ENCODE measurements around the gene NR3C1. TPM values are rescaled to one million over a fixed set of nuclear protein-coding genes. Genes with fewer than 3 reads are reported as not detected.

The NR3C1 gene
- total RNA-seq, 1 donor from 2014 or later = 76.7 TPM

GRCh38 chr5:143406408-143406807, 2.9 kb upstream of the NR3C1 start:
- no peaks in the 10 kb centered on the region for H3K27me3 ChIP-seq (ENCODE audit: control insufficient read depth in 3 of 3, insufficient read depth in 3 of 3, low read length in 3 of 3)
- no peaks in the 10 kb centered on the region for H3K36me3 ChIP-seq (ENCODE audit: control insufficient read depth in 3 of 3, insufficient read depth in 3 of 3, low read length in 3 of 3)
- H3K9me3 ChIP-seq (ENCODE audit: control insufficient read depth in 3 of 3, low read length in 3 of 3) = no peaks in the 10 kb centered on the region
- H3K4me3 ChIP-seq (ENCODE audit: low read length in 3 of 3) = no peak overlapping the region
- H3K4me1 ChIP-seq (ENCODE audit: control insufficient read depth in 3 of 3, insufficient read depth in 3 of 3, low read length in 3 of 3) = peaks cover 0 to 3% (median under 1%) of the 10 kb centered on the region in 3 donors
- H3K27ac ChIP-seq (ENCODE audit: low read depth, low read length) = no peak overlapping the region
- H3K9ac ChIP-seq (ENCODE audit: low read depth in 1 of 3, low read length in 3 of 3) = no peak overlapping the region

- H3K27me3 ChIP-seq (ENCODE audit: control insufficient read depth in 3 of 3, insufficient read depth in 3 of 3, low read length in 3 of 3) = no peaks in the 10 kb centered on the region
- peak overlapping the region; percentile 72 to 89 (median 84) for H3K4me3 ChIP-seq (ENCODE audit: low read length in 3 of 3)
- peaks cover 3 to 6% (median 4%) of the 10 kb centered on the region in 3 donors for H3K4me1 ChIP-seq (ENCODE audit: control insufficient read depth in 3 of 3, insufficient read depth in 3 of 3, low read length in 3 of 3)
- H3K27ac ChIP-seq (ENCODE audit: low read depth, low read length) = peak overlapping the region; percentile 98
- H3K9ac ChIP-seq (ENCODE audit: low read depth in 1 of 3, low read length in 3 of 3) = peak overlapping the region in 2 of 3 donors; percentile 96 to 97
- H3K9me3 ChIP-seq (ENCODE audit: control insufficient read depth in 3 of 3, low read length in 3 of 3) = no peaks in the 10 kb centered on the region
- no peaks in the 10 kb centered on the region for H3K36me3 ChIP-seq (ENCODE audit: control insufficient read depth in 3 of 3, insufficient read depth in 3 of 3, low read length in 3 of 3)
Measured at GRCh38 chr5:143405849-143406098, 2.3 kb upstream of the NR3C1 start.

DNA sequence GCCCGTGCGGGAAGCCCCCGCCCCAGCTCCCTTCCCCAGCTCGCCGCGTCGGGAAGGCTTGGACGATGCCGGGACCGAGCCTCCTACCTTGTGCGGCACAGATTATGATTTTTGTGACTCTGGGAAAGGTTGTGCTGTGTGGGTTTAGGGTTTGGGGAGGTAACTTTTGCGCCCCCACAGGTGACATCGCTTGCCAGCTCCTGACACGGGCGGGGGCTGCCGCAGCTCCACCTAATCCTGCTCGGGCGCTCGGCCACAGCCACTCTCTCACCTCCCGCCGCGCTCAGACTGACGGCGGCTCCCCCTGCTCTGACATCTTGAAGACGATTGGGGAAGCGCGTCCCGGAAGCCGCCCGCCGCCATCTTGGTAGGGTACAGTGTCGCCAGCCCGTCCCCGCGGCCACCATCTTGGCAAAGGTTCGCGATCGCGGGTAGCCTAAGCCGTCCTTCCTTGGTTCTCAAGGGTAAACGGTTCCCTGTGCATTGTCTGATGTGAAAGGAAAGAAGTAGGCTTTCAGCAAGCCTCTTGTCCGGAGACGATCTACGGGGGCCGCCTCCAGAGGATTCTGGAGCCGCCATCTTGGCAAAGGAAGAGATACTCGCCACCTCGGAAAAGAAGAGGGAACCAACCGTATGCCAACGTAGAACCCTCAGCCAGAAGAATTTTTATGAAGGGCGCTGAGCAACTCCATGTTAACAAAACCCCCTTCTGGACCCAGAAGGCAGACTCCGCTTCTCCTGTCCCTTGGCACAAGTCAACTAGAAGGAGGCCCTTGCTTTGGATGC, 1.8 kb upstream of the NR3C1 start:
- Histone ChIP-seq H3K4me1 (ENCODE audit: control insufficient read depth in 3 of 3, insufficient read depth in 3 of 3, low read length in 3 of 3) (peaks cover 4 to 9% (median 7%) of the 10 kb centered on the region in 3 donors), H3K4me3 (ENCODE audit: low read length in 3 of 3) (peak overlapping the region; percentile 72 to 89 (median 84)), H3K27me3 (ENCODE audit: control insufficient read depth in 3 of 3, insufficient read depth in 3 of 3, low read length in 3 of 3) (no peaks in the 10 kb centered on the region), H3K9me3 (ENCODE audit: control insufficient read depth in 3 of 3, low read length in 3 of 3) (no peaks in the 10 kb centered on the region), H3K27ac (ENCODE audit: low read depth, low read length) (peak overlapping the region; percentile 98), H3K36me3 (ENCODE audit: control insufficient read depth in 3 of 3, insufficient read depth in 3 of 3, low read length in 3 of 3) (peaks cover 0 to 3% (median 0%) of the 10 kb centered on the region in 3 donors), H3K9ac (ENCODE audit: low read depth in 1 of 3, low read length in 3 of 3) (peak overlapping the region; percentile 96 to 98 (median 97))

GRCh38 chr5:143404416-143405062, 1.1 kb upstream of the NR3C1 start:
- Histone ChIP-seq H3K27ac (ENCODE audit: low read depth, low read length) (peak overlapping the region; percentile 98), H3K36me3 (ENCODE audit: control insufficient read depth in 3 of 3, insufficient read depth in 3 of 3, low read length in 3 of 3) (peaks cover 0 to 8% (median 6%) of the 10 kb centered on the region in 3 donors), H3K4me1 (ENCODE audit: control insufficient read depth in 3 of 3, insufficient read depth in 3 of 3, low read length in 3 of 3) (peaks cover 5 to 14% (median 11%) of the 10 kb centered on the region in 3 donors), H3K4me3 (ENCODE audit: low read length in 3 of 3) (peak overlapping the region; percentile 72 to 89 (median 84)), H3K9me3 (ENCODE audit: control insufficient read depth in 3 of 3, low read length in 3 of 3) (no peaks in the 10 kb centered on the region), H3K27me3 (ENCODE audit: control insufficient read depth in 3 of 3, insufficient read depth in 3 of 3, low read length in 3 of 3) (no peaks in the 10 kb centered on the region), H3K9ac (ENCODE audit: low read depth in 1 of 3, low read length in 3 of 3) (peak overlapping the region; percentile 96 to 98 (median 97))

- H3K4me1 ChIP-seq (ENCODE audit: control insufficient read depth in 3 of 3, insufficient read depth in 3 of 3, low read length in 3 of 3) = peaks cover 5 to 14% (median 11%) of the 10 kb centered on the region in 3 donors
- H3K27ac ChIP-seq (ENCODE audit: low read depth, low read length) = peak overlapping the region; percentile 98
- H3K9me3 ChIP-seq (ENCODE audit: control insufficient read depth in 3 of 3, low read length in 3 of 3) = no peaks in the 10 kb centered on the region
- no peaks in the 10 kb centered on the region for H3K27me3 ChIP-seq (ENCODE audit: control insufficient read depth in 3 of 3, insufficient read depth in 3 of 3, low read length in 3 of 3)
- H3K36me3 ChIP-seq (ENCODE audit: control insufficient read depth in 3 of 3, insufficient read depth in 3 of 3, low read length in 3 of 3) = peaks cover 0 to 8% (median 7%) of the 10 kb centered on the region in 3 donors
- H3K9ac ChIP-seq (ENCODE audit: low read depth in 1 of 3, low read length in 3 of 3) = peak overlapping the region; percentile 91 to 94 (median 92)
- peak overlapping the region; percentile 68 to 81 (median 71) for H3K4me3 ChIP-seq (ENCODE audit: low read length in 3 of 3)
Measured at GRCh38 chr5:143403334-143403592, 223 bp downstream of the NR3C1 start.

DNA sequence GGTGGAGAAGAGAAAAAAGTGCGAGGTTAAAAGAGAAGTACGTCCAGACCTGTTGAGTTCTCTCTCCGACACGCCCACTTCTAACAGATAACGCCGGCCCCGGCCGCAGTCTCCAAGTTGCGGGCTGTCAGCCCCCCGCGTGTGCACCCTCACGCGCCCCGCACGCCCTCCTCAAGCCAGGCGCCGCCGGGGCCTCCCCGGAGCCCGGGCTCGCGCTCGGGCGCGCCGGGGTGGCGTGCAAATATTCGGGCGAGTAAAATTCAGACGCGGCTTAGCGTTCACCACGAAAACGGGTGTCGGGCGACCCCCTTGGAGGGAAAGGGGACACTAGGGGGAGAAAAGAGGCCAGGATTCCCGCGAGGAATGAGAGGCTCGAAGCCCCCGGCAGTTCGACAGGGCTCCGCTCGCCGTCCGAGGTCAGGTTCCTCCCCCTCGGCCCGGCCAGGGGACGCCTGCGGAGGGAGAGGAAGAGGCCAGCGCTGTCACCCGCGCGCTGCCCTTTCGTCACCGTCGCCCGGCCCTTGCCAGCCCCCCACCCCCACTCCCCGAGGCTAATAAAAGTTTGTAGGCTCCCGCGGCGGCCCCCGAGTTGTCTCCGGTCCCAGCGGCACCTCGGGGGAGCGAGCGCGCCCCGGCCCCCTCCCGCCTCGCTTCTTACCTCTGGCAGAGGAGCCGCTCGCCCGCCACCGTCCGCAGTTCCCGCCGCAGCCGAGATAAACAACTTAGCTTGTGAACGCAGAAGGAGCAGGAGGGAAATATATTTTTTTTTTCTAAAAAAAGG, 743 bp downstream of the NR3C1 start:
- Histone ChIP-seq H3K4me3 (ENCODE audit: low read length in 3 of 3) (peak overlapping the region; percentile 68 to 90 (median 71)), H3K27me3 (ENCODE audit: control insufficient read depth in 3 of 3, insufficient read depth in 3 of 3, low read length in 3 of 3) (no peaks in the 10 kb centered on the region), H3K36me3 (ENCODE audit: control insufficient read depth in 3 of 3, insufficient read depth in 3 of 3, low read length in 3 of 3) (peaks cover 0 to 8% (median 7%) of the 10 kb centered on the region in 3 donors), H3K27ac (ENCODE audit: low read depth, low read length) (peak overlapping the region; percentile 98), H3K9me3 (ENCODE audit: control insufficient read depth in 3 of 3, low read length in 3 of 3) (no peaks in the 10 kb centered on the region), H3K9ac (ENCODE audit: low read depth in 1 of 3, low read length in 3 of 3) (peak overlapping the region; percentile 91 to 94 (median 92)), H3K4me1 (ENCODE audit: control insufficient read depth in 3 of 3, insufficient read depth in 3 of 3, low read length in 3 of 3) (peaks cover 5 to 14% (median 11%) of the 10 kb centered on the region in 3 donors)

DNA sequence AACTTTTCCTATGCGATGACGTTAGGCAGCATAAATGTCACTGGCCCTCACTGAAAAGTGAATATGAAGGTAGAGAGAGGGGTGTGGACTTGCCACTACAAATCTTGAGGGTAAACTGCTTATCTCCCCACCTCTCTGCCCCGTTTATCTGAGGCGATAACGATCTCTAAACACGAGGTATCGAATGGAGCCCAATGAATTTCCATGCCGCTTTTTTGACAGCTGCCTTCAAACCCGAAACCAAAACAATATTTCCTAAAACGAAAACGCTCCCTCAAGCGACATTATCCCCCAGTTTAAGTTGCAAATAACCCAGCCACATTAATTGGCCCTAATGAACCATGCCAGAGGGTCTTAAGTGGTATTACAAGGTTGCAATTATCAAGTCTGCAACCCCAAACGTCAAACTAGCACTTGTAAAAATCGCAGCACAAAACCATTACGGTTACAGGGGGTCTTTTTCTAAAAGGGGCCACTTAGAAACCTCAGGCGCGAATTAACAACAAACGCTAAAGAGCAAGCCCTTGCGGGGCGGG, 1.4 kb downstream of the NR3C1 start:
- peak overlapping the region; percentile 68 to 90 (median 71) for H3K4me3 ChIP-seq (ENCODE audit: low read length in 3 of 3)
- peak overlapping the region; percentile 98 for H3K27ac ChIP-seq (ENCODE audit: low read depth, low read length)
- H3K36me3 ChIP-seq (ENCODE audit: control insufficient read depth in 3 of 3, insufficient read depth in 3 of 3, low read length in 3 of 3) = peaks cover 0 to 8% (median 7%) of the 10 kb centered on the region in 3 donors
- peak overlapping the region; percentile 89 to 94 (median 91) for H3K9ac ChIP-seq (ENCODE audit: low read depth in 1 of 3, low read length in 3 of 3)
- H3K9me3 ChIP-seq (ENCODE audit: control insufficient read depth in 3 of 3, low read length in 3 of 3) = no peaks in the 10 kb centered on the region
- no peaks in the 10 kb centered on the region for H3K27me3 ChIP-seq (ENCODE audit: control insufficient read depth in 3 of 3, insufficient read depth in 3 of 3, low read length in 3 of 3)
- H3K4me1 ChIP-seq (ENCODE audit: control insufficient read depth in 3 of 3, insufficient read depth in 3 of 3, low read length in 3 of 3) = peaks cover 5 to 14% (median 11%) of the 10 kb centered on the region in 3 donors

GRCh38 chr5:143401227-143402016, 2.1 kb downstream of the NR3C1 start:
- Histone ChIP-seq H3K4me3 (ENCODE audit: low read length in 3 of 3) (peak overlapping the region; percentile 68 to 90 (median 71)), H3K27ac (ENCODE audit: low read depth, low read length) (peak overlapping the region; percentile 98), H3K4me1 (ENCODE audit: control insufficient read depth in 3 of 3, insufficient read depth in 3 of 3, low read length in 3 of 3) (peaks cover 5 to 15% (median 14%) of the 10 kb centered on the region in 3 donors), H3K9ac (ENCODE audit: low read depth in 1 of 3, low read length in 3 of 3) (peak overlapping the region; percentile 89 to 94 (median 91)), H3K9me3 (ENCODE audit: control insufficient read depth in 3 of 3, low read length in 3 of 3) (no peaks in the 10 kb centered on the region), H3K27me3 (ENCODE audit: control insufficient read depth in 3 of 3, insufficient read depth in 3 of 3, low read length in 3 of 3) (no peaks in the 10 kb centered on the region), H3K36me3 (ENCODE audit: control insufficient read depth in 3 of 3, insufficient read depth in 3 of 3, low read length in 3 of 3) (peaks cover 0 to 8% (median 7%) of the 10 kb centered on the region in 3 donors)

DNA sequence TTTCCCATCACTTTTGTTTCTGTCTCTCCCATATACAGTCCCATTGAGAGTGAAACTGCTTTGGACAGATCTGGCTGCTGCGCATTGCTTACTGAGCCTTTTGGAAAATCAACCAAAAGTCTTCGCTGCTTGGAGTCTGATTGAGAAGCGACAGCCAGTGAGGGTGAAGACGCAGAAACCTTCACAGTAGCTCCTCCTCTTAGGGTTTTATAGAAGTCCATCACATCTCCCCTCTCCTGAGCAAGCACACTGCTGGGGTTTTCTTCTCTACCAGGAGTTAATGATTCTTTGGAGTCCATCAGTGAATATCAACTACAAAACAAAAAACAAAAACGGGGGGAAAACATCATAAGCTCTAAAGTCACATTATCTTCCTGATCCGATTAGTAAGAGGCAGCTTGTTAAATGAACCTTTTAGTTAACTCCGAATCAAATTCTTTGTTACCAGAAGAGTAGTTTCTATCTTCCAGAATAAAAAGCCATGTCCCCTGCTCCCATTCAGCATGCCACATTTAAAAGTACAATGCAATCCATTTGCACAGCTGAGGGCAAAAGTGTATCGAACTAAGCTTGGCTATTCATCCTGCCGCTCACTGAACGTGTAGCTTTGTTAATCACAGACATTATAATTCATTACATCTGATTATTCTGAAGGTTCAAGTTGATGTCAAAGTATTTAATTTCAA, 2.8 kb downstream of the NR3C1 start:
- Histone ChIP-seq H3K36me3 (ENCODE audit: control insufficient read depth in 3 of 3, insufficient read depth in 3 of 3, low read length in 3 of 3) (peaks cover 0 to 8% (median 7%) of the 10 kb centered on the region in 3 donors), H3K9me3 (ENCODE audit: control insufficient read depth in 3 of 3, low read length in 3 of 3) (no peaks in the 10 kb centered on the region), H3K27ac (ENCODE audit: low read depth, low read length) (peak overlapping the region; percentile 98), H3K4me3 (ENCODE audit: low read length in 3 of 3) (peak overlapping the region; percentile 68 to 90 (median 71)), H3K4me1 (ENCODE audit: control insufficient read depth in 3 of 3, insufficient read depth in 3 of 3, low read length in 3 of 3) (peaks cover 4 to 17% (median 15%) of the 10 kb centered on the region in 3 donors), H3K9ac (ENCODE audit: low read depth in 1 of 3, low read length in 3 of 3) (peak overlapping the region; percentile 89 to 94 (median 91)), H3K27me3 (ENCODE audit: control insufficient read depth in 3 of 3, insufficient read depth in 3 of 3, low read length in 3 of 3) (no peaks in the 10 kb centered on the region)

Measured in skeletal muscle tissue (tissue), 4 donors.